A549 treated with ZK216348 at 1 μM for 4 hours (cell line): ENCODE data around the gene SLC22A2. TPM values are rescaled to one million over a fixed set of nuclear protein-coding genes. Genes with fewer than 3 reads are reported as not detected.

Experiments used
- total RNA-seq: library from RNA; stranded (reverse); fragments of 200-300 nt; extraction: Qiagen RNA extraction; gene quantifications from 5 replicates; pipeline ENCODE4 v1.2.3, GENCODE V29; 2022; ENCODE audit warnings: low read depth

Gene SLC22A2
- 0.25 to 0.34 TPM in 2 of 5 replicates, not detected in the others for total RNA-seq

DNA sequence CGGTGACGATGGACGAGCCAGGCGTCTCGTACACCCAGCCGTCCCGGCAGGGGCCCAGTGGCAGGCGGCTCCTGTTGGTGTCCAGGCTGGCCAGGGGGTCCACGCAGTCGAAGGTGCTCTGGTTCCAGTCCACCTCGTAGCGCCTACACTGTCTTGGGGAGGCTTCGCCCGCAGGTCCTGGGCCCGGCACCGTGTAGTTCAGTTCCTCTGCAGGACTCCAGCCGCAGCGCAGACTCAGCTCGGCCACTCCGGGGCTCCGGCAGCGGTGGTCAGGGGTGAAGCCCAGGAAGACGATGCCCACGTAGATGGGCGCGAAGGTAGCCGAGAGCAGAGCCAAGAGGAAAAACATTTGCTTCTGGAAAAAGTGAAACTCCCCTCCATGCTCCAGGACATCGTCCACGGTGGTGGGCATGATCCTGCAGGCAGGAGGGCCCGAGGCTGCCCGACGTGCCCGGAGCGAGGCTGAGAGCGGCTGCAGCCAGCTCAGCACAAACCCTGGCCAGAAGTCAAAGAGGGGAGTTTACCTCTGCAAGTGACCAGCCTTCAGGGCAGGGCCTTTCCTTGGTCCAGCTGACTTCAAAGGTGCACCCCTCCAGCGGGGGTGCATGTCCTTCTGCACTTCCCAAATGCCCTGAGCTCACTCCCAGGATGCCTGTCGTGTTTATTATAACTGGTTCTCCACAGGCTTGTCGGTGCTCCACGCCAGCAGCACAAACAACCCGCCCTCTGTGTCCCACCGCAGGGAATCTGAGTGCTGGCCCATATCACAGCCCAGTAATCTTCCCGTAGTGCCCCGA is at the start of gene SLC22A2:
TSS of gene SLC22A2 (minus strand) at position 476 of the 797 bp plus-strand sequence. CDS start at position 412, 64 bp downstream.

Other genes starting within 250 kb of the SLC22A2 start
- gene SLC22A1, start 137.0 kb downstream of the SLC22A2 start, total RNA-seq: 1.7 to 3.4 TPM (median 2.2 TPM) in 5 replicates
- gene SLC22A3, start 89.6 kb upstream of the SLC22A2 start, total RNA-seq: 33.9 to 44.9 TPM (median 40.5 TPM) in 5 replicates